Left ventricle myocardium inferior (tissue), 1 donor: Measurements from ENCODE around the gene PRMT1. TPM values are rescaled to one million over a fixed set of nuclear protein-coding genes. Genes with fewer than 3 reads are reported as not detected.

Experiments used
- DNase-seq: peaks from one replicate; pipeline ENCODE4 v3.0.0-alpha.2; 2020
- H3K27ac ChIP-seq: fragments of 200-600 bp; replicated peaks from 2 replicates; pipeline ENCODE4 v1.8.0; 2021
- H3K27me3 ChIP-seq: fragments of 200-600 bp; 2 replicates; pipeline ENCODE4 v1.8.0; 2021; ENCODE audit warnings: low read depth
- H3K36me3 ChIP-seq: fragments of 200-600 bp; 2 replicates; pipeline ENCODE4 v1.8.0; 2021
- H3K4me1 ChIP-seq: fragments of 200-600 bp; 2 replicates; pipeline ENCODE4 v1.8.0; 2021
- H3K4me3 ChIP-seq: fragments of 200-600 bp; 2 replicates; pipeline ENCODE4 v1.8.0; 2021; ENCODE audit warnings: mild to moderate bottlenecking, moderate library complexity
- H3K9me3 ChIP-seq: fragments of 200-600 bp; replicated peaks from 2 replicates; pipeline ENCODE4 v1.8.0; 2021
- intact Hi-C: fragments of 100-400 bp; cut with micrococcal nuclease; formaldehyde crosslinking; loops from one replicate; pipeline ENCODE4 v1.11.0; 2022
- total RNA-seq: library from RNA; stranded (reverse); fragmentation: NEBNext Ultra II Directional; extraction: Animal tissue kit (Norgen Biotek cat#: 25700); gene quantifications from one replicate; pipeline ENCODE4 v1.2.1, GENCODE V29; 2021
- TF ChIP-seq, protein P1 (sequence below): fragments of 200-600 bp; IDR thresholded peaks from 2 replicates; pipeline ENCODE4 v1.8.0; 2021; ENCODE audit warnings: antibody characterized with exemption, mild to moderate bottlenecking, borderline replicate concordance
- donor health status: DM: no; HTN: yes; CAD: no; lungs with severe emphysema.

PRMT1 gene
- total RNA-seq, 1 donor from 2014 or later = 112 TPM

DNA sequence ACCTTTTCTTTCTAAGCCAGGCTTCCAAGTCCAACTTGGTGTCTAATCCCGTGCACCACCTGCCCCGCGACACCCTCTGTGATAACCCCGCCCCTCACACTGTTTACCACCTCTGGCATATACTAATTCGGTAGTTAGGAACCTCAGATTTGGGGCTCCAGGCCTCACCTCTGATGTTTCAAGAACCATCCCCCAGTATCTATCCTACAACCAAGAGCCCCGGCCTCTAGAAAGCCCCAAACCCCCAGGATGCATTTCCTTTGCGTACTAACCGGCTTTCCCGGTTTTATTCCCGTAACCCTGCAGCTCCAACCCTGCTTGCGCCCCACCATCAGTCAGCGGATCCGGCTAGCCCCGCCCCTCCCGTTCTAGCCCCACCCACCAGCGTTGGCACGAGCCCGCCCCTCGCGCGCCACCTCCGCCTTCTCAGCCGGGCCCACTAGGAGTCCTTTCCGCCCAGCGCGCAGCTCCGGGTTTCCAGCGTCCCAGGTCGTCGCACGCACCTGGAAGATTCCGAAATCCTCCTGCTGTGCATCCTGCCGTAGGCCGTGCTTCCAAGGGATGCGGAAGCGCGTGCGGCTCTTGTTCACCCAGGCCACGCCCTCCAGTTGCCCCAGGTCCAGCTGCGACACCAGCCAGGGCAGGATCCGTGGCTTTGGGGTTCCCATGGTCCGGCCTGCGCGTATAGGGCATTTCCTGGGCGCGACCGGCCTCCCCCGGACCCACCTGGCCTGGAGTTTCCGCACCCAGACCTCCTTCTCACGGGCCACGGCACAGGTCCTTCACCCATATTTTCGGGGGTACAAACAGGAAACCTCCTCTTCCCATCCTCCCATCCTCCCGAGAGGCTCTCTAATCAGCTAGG is 12.7 kb upstream of the PRMT1 start:
- TF ChIP-seq, protein P1, sequence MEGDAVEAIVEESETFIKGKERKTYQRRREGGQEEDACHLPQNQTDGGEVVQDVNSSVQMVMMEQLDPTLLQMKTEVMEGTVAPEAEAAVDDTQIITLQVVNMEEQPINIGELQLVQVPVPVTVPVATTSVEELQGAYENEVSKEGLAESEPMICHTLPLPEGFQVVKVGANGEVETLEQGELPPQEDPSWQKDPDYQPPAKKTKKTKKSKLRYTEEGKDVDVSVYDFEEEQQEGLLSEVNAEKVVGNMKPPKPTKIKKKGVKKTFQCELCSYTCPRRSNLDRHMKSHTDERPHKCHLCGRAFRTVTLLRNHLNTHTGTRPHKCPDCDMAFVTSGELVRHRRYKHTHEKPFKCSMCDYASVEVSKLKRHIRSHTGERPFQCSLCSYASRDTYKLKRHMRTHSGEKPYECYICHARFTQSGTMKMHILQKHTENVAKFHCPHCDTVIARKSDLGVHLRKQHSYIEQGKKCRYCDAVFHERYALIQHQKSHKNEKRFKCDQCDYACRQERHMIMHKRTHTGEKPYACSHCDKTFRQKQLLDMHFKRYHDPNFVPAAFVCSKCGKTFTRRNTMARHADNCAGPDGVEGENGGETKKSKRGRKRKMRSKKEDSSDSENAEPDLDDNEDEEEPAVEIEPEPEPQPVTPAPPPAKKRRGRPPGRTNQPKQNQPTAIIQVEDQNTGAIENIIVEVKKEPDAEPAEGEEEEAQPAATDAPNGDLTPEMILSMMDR = peak; percentile 51
- intact Hi-C loops = no loop called here

DNA sequence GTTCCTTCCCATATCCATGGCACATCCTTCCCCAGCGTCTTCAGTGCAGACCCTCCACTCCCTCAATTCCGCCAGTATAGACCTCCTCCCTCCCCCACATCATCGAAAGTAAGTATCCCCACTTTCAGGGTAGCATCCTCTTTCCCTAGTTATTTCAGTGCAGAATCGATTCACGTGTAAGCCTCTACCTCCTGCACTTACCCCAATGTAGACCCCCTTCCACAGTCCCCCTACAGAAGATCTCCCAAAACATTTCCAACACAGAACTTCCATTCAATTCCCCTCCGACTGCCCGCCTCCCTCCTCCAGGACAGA is 12.1 kb upstream of the PRMT1 start:
- intact Hi-C loops = no loop called here
- H3K27ac ChIP-seq = peak overlapping the region; percentile 91
- H3K27me3 ChIP-seq = no peaks in the 10 kb centered on the region
- DNase-seq = no peak
- peaks cover 32% of the 10 kb centered on the region for H3K4me1 ChIP-seq
- H3K9me3 ChIP-seq = no peaks in the 10 kb centered on the region
- peaks cover 32% of the 10 kb centered on the region for H3K36me3 ChIP-seq
- peak overlapping the region; percentile 90 for H3K4me3 ChIP-seq
- TF ChIP-seq, protein P1 = no peak

More for the DNA sequence above, 12.7 kb upstream of the PRMT1 start:
- DNase-seq = peak; percentile 89
- peaks cover 38% of the 10 kb centered on the region for H3K36me3 ChIP-seq
- no peaks in the 10 kb centered on the region for H3K9me3 ChIP-seq
- peak overlapping the region; percentile 90 for H3K4me3 ChIP-seq
- H3K27ac ChIP-seq = peak overlapping the region; percentile 91
- H3K27me3 ChIP-seq = no peaks in the 10 kb centered on the region
- peaks cover 32% of the 10 kb centered on the region for H3K4me1 ChIP-seq

GRCh38 chr19:49665351-49666119 is 11.5 kb upstream of the PRMT1 start, which contains the start of the genes BCL2L12 and IRF3:
Gene BCL2L12 (plus strand): TSS chr19:49665933. CDS start chr19:49666693, 760 bp downstream.
Gene IRF3 (minus strand): TSS chr19:49665857. CDS start chr19:49664838, 1,019 bp downstream.
- H3K4me1 ChIP-seq = peaks cover 32% of the 10 kb centered on the region
- H3K27me3 ChIP-seq = no peaks in the 10 kb centered on the region
- peak; percentile 97 for DNase-seq
- TF ChIP-seq, protein P1 = no peak
- H3K9me3 ChIP-seq = no peaks in the 10 kb centered on the region
- peak within 1 kb of the TSS; percentile 90 for H3K4me3 ChIP-seq
- H3K27ac ChIP-seq = peak within 1 kb of the TSS; percentile 91
- intact Hi-C loops = no loop called here
- peaks cover 31% of the 10 kb centered on the region for H3K36me3 ChIP-seq

GRCh38 chr19:49666120-49666444 is 11.0 kb upstream of the PRMT1 start:
- Histone ChIP-seq H3K36me3 (peaks cover 29% of the 10 kb centered on the region), H3K27me3 (no peaks in the 10 kb centered on the region), H3K4me3 (peak overlapping the region; percentile 90), H3K4me1 (peaks cover 32% of the 10 kb centered on the region), H3K27ac (peak overlapping the region; percentile 91), H3K9me3 (no peaks in the 10 kb centered on the region)
- DNase-seq = no peak
- intact Hi-C loops = no loop called here
- TF ChIP-seq, protein P1 = no peak

DNA sequence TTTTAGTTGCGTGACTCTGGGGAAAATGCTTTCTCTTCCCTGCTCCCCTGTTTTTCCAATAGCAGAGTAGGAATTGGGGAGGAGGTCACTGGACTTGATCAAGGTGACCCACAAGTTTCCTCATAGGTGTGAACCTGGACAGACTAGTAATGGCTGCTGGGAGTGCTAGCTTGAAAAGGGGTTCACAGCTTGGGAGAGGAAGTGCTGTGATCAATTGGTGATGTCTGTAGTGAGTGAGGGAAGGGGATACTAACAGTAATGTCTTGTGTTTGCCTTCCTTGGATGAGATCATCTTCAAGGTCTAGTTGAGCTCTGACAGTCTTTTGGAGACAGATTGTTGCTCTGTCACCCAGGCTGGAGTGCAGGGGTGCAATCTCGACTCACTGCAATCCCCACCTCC is 9.6 kb upstream of the PRMT1 start:
- intact Hi-C loops = no loop called here
- TF ChIP-seq, protein P1 = no peak
- no peak overlapping the region for H3K27ac ChIP-seq
- no peaks in the 10 kb centered on the region for H3K27me3 ChIP-seq
- no peaks in the 10 kb centered on the region for H3K9me3 ChIP-seq
- peaks cover 40% of the 10 kb centered on the region for H3K4me1 ChIP-seq
- H3K4me3 ChIP-seq = no peak overlapping the region
- peaks cover 15% of the 10 kb centered on the region for H3K36me3 ChIP-seq
- no peak for DNase-seq
